Suprapubic skin (tissue), 4 donors: Measurements from ENCODE around the gene BOLA3. TPM values are rescaled to one million over a fixed set of nuclear protein-coding genes. Genes with fewer than 3 reads are reported as not detected.
A peak's percentile ranks its signal among the peaks of the same experiment; 100 is the strongest.

Source experiments
- DNase-seq, 2 donors: peaks; one replicate each; pipeline ENCODE4 v3.0.0-alpha.2; 2019; ENCODE audit warnings: low spot score in 2 of 2
- H3K27ac ChIP-seq: fragments of 200-600 bp; sonication (generic); one replicate; pipeline ENCODE4 v1.5.1; 2019
- H3K27me3 ChIP-seq: fragments of 200-600 bp; sonication (generic); one replicate; pipeline ENCODE4 v1.5.1; 2019
- H3K36me3 ChIP-seq: fragments of 200-600 bp; sonication (generic); one replicate; pipeline ENCODE4 v1.5.1; 2019
- H3K4me1 ChIP-seq: fragments of 200-600 bp; sonication (generic); one replicate; pipeline ENCODE4 v1.5.1; 2019
- H3K4me3 ChIP-seq: fragments of 200-600 bp; sonication (generic); one replicate; pipeline ENCODE4 v1.5.1; 2019; ENCODE audit warnings: mild to moderate bottlenecking
- H3K9me3 ChIP-seq: fragments of 200-600 bp; sonication (generic); one replicate; pipeline ENCODE4 v1.5.1; 2019
- EP300 ChIP-seq: sonication (generic); formaldehyde crosslinking; IDR thresholded peaks from one replicate; pipeline ENCODE4 v1.6.1; 2017; ENCODE audit warnings: antibody characterized with exemption
- POLR2A ChIP-seq, 2 donors: fragments of 450-650 bp; IDR thresholded peaks; one replicate each; pipeline ENCODE4 v1.6.1; 2017; ENCODE audit warnings: antibody characterized with exemption in 2 of 2, mild to moderate bottlenecking in 2 of 2, moderate library complexity in 2 of 2
- POLR2AphosphoS5 ChIP-seq, 3 donors: sonication (generic); formaldehyde crosslinking; IDR thresholded peaks; one replicate each; pipeline ENCODE4 v1.6.1; 2017; ENCODE audit warnings: antibody characterized with exemption in 3 of 3
- WGBS: methylation state at CpG from one replicate; pipeline ENCODE4 v1.1.5; 2018; 5-methylcytosine and 5-hydroxymethylcytosine counted together
- total RNA-seq, 4 donors: library from RNA; depleted of rRNA; stranded (reverse); fragments of >200 nt; gene quantifications; one replicate each; pipeline ENCODE4 v1.1.0, GENCODE V29; 2016
- TF ChIP-seq, protein P1 (sequence below), 2 donors: fragments of 200-600 bp in 1 of 2; fragments of 450-650 bp in 1 of 2; sonication (generic) in 1 of 2; IDR thresholded peaks; one replicate each; pipeline ENCODE4 v1.5.1; 2016 to 2019; ENCODE audit warnings: antibody characterized with exemption in 2 of 2, mild to moderate bottlenecking in 1 of 2, moderate library complexity in 1 of 2

BOLA3 gene
- total RNA-seq, 4 donors from 2014 or later: 18.9 to 44.0 (median 28.1) TPM

DNA sequence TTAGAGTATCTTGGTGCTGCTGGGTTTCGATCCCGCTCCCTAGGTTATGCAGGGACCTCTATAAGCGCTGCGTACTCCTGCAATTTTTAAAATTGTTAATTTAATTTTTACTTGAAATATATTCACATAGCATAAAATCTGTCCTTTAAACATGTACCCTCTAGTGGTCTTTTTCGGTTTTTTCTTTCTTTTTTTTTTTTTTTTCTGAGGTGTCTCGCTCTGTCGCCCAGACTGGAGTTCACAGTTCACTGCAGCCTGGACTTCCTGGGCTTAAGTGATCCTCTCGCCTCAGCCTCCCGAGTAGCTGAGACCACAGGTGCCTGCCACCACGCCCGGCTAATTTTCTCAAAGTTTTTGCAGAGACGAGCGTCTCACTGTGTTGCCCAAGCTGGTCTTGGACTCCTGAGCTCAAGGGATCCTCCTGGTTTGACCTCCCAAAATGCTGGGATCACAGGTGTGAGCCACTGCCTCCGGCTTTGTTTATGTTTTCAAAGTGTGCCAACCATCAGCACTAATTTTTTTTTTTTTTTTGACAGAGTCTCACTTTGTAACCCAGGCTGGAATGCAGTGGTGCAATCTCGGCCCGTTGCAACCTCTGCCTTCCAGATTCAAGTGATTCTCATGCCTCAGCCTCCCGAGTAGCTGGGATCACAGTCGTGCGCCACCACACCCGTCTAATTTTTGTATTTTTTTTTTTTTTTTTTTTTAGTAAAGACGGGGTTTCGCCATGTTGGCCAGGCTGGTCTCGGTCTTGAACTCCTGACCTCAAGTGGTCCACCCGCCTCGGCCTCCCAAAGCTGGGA is 31.6 kb upstream of the BOLA3 start:
- Histone ChIP-seq H3K4me1 (peaks cover 42% of the 10 kb centered on the region), H3K27me3 (no peaks in the 10 kb centered on the region), H3K27ac (peak overlapping the region; percentile 98), H3K36me3 (no peaks in the 10 kb centered on the region), H3K4me3 (peak overlapping the region; percentile 99), H3K9me3 (no peaks in the 10 kb centered on the region)
- 44% methylated on average over 25 of the region's 25 CpGs for WGBS
- no peak for DNase-seq
- TF ChIP-seq POLR2AphosphoS5 (IDR thresholded peaks at IDR 0.05) (no peak), POLR2A (IDR thresholded peaks at IDR 0.05) (no peak), EP300 (no peak)
- TF ChIP-seq, protein P1, sequence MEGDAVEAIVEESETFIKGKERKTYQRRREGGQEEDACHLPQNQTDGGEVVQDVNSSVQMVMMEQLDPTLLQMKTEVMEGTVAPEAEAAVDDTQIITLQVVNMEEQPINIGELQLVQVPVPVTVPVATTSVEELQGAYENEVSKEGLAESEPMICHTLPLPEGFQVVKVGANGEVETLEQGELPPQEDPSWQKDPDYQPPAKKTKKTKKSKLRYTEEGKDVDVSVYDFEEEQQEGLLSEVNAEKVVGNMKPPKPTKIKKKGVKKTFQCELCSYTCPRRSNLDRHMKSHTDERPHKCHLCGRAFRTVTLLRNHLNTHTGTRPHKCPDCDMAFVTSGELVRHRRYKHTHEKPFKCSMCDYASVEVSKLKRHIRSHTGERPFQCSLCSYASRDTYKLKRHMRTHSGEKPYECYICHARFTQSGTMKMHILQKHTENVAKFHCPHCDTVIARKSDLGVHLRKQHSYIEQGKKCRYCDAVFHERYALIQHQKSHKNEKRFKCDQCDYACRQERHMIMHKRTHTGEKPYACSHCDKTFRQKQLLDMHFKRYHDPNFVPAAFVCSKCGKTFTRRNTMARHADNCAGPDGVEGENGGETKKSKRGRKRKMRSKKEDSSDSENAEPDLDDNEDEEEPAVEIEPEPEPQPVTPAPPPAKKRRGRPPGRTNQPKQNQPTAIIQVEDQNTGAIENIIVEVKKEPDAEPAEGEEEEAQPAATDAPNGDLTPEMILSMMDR (IDR thresholded peaks at IDR 0.05): no peak

DNA sequence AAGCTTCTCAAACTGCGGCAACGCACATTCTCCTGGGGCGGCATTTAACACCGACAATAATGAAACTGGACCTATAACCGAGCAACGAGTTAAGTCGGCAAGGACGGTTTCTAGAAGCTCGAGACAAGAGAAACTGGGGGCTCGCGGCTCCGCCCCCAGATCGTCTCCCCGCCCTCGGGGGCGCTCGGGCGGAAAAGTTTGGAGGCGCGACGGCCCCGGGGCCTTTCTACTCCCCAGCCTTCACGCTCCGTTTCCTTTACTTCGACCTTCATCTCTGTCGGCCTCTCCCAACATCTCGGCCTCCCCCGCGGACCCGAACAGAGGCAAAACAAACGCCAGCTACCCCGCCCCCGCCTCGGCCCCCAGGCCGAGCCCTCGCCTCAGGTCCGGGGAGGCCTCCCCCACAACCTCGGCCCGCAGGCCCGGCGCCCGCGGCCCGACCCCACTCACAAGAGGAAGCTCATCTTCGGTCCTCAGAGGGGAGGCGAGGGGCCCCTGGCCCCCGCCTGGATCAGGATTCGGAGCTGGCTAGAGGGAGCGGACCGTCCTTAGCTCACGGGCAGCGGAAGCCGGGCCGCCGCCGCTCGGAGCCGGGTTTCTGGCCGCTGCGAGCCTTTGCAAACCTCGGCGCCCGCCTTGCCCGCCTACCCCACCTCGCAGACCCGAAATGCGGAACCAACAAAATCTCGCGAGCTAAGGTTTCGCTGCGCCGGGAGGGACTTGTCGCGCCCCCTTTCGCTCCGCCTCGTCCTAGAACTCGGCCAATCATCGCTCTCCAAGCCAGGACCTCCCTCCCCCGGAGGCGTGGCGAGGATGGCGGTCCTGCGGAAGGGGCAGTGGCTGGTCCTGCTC is 30.7 kb upstream of the BOLA3 start, which contains the start of gene MOB1A:
TSS of gene MOB1A (minus strand) at position 669 of the 852 bp plus-strand sequence. CDS start at position 464, 205 bp downstream.
- peak; percentile 98 to 99 for DNase-seq
- H3K9me3 ChIP-seq: no peaks in the 10 kb centered on the region
- no peaks in the 10 kb centered on the region for H3K36me3 ChIP-seq
- peak within 1 kb of the TSS; percentile 99 for H3K4me3 ChIP-seq
- TF ChIP-seq POLR2AphosphoS5 (IDR thresholded peaks at IDR 0.05) (peak; percentile 58 to 82 (median 81)), EP300 (no peak), POLR2A (IDR thresholded peaks at IDR 0.05) (peak; percentile 67 to 88)
- TF ChIP-seq, protein P1 (IDR thresholded peaks at IDR 0.05): peak in 1 of 2 donors; percentile 34
- H3K27ac ChIP-seq: peak within 1 kb of the TSS; percentile 98
- under 1% methylated on average over 42 of the region's 84 CpGs for WGBS
- H3K27me3 ChIP-seq: no peaks in the 10 kb centered on the region
- H3K4me1 ChIP-seq: peaks cover 45% of the 10 kb centered on the region

DNA sequence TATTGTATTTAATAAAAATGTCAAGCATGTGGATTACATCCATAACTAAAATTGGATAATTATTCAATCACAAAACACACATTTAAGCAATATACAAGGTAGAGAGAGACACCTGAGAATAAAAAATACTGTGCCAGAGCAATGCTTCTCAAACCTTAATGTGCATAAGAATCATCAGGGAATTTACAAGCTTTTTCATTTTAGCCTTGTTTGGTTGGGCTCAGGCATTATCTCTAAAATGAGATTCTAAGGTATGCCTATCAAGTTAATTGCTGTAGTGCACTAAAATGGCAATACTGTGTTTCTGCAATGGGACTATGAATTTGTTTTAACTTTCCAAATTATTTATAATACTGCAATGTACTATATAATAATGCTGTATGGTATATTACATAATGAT is 30.0 kb upstream of the BOLA3 start:
- no peaks in the 10 kb centered on the region for H3K36me3 ChIP-seq
- H3K27me3 ChIP-seq: no peaks in the 10 kb centered on the region
- no peak for DNase-seq
- H3K27ac ChIP-seq: peak overlapping the region; percentile 98
- no peaks in the 10 kb centered on the region for H3K9me3 ChIP-seq
- TF ChIP-seq, protein P1 (IDR thresholded peaks at IDR 0.05): no peak
- no peak for TF ChIP-seq POLR2A (IDR thresholded peaks at IDR 0.05)
- no peak for TF ChIP-seq EP300
- TF ChIP-seq POLR2AphosphoS5 (IDR thresholded peaks at IDR 0.05): no peak
- H3K4me1 ChIP-seq: peaks cover 48% of the 10 kb centered on the region
- H3K4me3 ChIP-seq: peak overlapping the region; percentile 99

DNA sequence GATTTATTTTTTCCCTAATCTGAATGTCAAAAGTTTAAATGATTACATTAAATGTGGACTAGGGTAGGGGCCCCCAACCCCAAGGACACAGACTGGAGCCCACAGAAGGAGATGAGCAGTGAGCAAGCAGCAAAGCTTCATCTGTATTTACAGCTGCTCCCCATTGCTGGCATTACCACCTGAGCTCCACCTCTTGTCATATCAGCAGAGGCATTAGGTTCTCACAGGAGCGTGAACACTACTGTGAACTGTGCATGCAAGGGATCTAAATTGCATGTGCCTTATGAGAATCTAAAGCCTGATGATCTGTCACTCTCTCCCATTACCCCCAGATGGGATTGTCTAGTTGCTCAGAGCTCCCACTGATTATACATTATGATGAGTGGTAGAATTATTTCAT is 27.2 kb upstream of the BOLA3 start:
- Histone ChIP-seq H3K9me3 (no peaks in the 10 kb centered on the region), H3K36me3 (peaks cover 22% of the 10 kb centered on the region), H3K27ac (no peak overlapping the region), H3K27me3 (no peaks in the 10 kb centered on the region), H3K4me1 (peaks cover 54% of the 10 kb centered on the region), H3K4me3 (no peak overlapping the region)
- 86% methylated on average over 1 of the region's 1 CpG for WGBS
- DNase-seq: no peak
- TF ChIP-seq POLR2AphosphoS5 (IDR thresholded peaks at IDR 0.05): no peak
- TF ChIP-seq EP300: no peak

DNA sequence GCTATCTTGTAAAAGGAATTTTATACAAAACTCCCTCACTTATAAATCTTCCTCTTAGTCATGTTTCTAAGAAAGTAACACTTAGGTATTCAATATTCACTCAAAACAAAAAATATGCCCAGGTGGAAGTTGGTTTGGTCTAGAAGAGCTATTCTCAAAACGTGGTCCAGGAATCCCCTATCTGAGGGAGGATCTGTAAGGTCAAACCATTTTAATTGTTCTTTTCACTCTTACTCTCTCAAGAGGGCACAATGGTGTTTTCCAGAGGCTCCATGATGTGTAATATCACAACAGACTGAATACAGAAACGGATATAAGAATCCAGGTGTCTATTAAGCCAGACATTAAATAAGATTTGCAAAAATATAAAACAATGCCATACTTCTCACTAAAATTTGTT is 21.0 kb upstream of the BOLA3 start:
- Histone ChIP-seq H3K27ac (no peak overlapping the region), H3K9me3 (no peaks in the 10 kb centered on the region), H3K4me1 (peaks cover 9% of the 10 kb centered on the region), H3K36me3 (peaks cover 81% of the 10 kb centered on the region), H3K27me3 (no peaks in the 10 kb centered on the region), H3K4me3 (no peak overlapping the region)
- no peak for DNase-seq
- TF ChIP-seq POLR2AphosphoS5 (IDR thresholded peaks at IDR 0.05): no peak
- no peak for TF ChIP-seq POLR2A (IDR thresholded peaks at IDR 0.05)
- no peak for TF ChIP-seq EP300
- TF ChIP-seq, protein P1 (IDR thresholded peaks at IDR 0.05): no peak
- WGBS: 71% methylated on average over 2 of the region's 2 CpGs
